Loucy (cell line): ENCODE measurements around the gene PTP4A1.

Experiments
- H2AFZ ChIP-seq: fragments of 200-600 bp; sonication (generic); 2 replicates; pipeline ENCODE4 v1.6.0; 2016; ENCODE audit warnings: antibody characterized with exemption, mild to moderate bottlenecking, low read length, moderate library complexity
- H3F3A ChIP-seq: fragments of 200-600 bp; 2 replicates; pipeline ENCODE4 v1.6.0; 2016; ENCODE audit warnings: antibody characterized with exemption, low read depth, mild to moderate bottlenecking
- H3K27me3 ChIP-seq: fragments of 200-600 bp; sonication (generic); 2 replicates; pipeline ENCODE4 v1.6.1; 2014; ENCODE audit warnings: low read length, mild to moderate bottlenecking; ENCODE audit not compliant: insufficient read depth, poor library complexity, severe bottlenecking
- H3K36me3 ChIP-seq: fragments of 200-600 bp; sonication (generic); 2 replicates; pipeline ENCODE4 v1.6.1; 2016; ENCODE audit warnings: low read length; ENCODE audit not compliant: insufficient read depth
- H3K4me1 ChIP-seq: fragments of 200-600 bp; sonication (generic); 2 replicates; pipeline ENCODE4 v1.5.1; 2014; ENCODE audit warnings: low read length, mild to moderate bottlenecking; ENCODE audit not compliant: insufficient read depth, poor library complexity, severe bottlenecking
- H3K4me2 ChIP-seq: fragments of 200-600 bp; sonication (generic); 2 replicates; pipeline ENCODE4 v1.6.0; 2014; ENCODE audit warnings: antibody characterized with exemption, low read length, low read depth, mild to moderate bottlenecking; ENCODE audit not compliant: poor library complexity, severe bottlenecking
- H3K4me3 ChIP-seq: fragments of 200-600 bp; sonication (generic); 2 replicates; pipeline ENCODE4 v1.5.1; 2014; ENCODE audit warnings: low read length, mild to moderate bottlenecking, mixed read lengths; ENCODE audit not compliant: poor library complexity, severe bottlenecking
- H3K79me2 ChIP-seq: fragments of 200-600 bp; sonication (generic); 2 replicates; pipeline ENCODE4 v1.6.1; 2014; ENCODE audit warnings: low read length; ENCODE audit not compliant: insufficient read depth
- H3K9ac ChIP-seq: fragments of 200-600 bp; sonication (generic); 2 replicates; pipeline ENCODE4 v1.6.0; 2014; ENCODE audit warnings: mild to moderate bottlenecking, low read depth, low read length, moderate library complexity; ENCODE audit not compliant: poor library complexity, severe bottlenecking
- H3K9me2 ChIP-seq: fragments of 200-600 bp; sonication (generic); replicated peaks from 2 replicates; pipeline ENCODE4 v1.6.1; 2016; ENCODE audit warnings: low read depth, low read length, mixed read lengths
- H3K9me3 ChIP-seq: fragments of 200-600 bp; sonication (generic); 2 replicates; pipeline ENCODE4 v1.6.1; 2014; ENCODE audit warnings: mild to moderate bottlenecking, antibody characterized with exemption, low read length, low read depth; ENCODE audit not compliant: insufficient read depth
- H4K20me1 ChIP-seq: fragments of 200-600 bp; sonication (generic); 2 replicates; pipeline ENCODE4 v1.6.0; 2014; ENCODE audit warnings: antibody characterized with exemption, low read length, mild to moderate bottlenecking; ENCODE audit not compliant: insufficient read depth, poor library complexity, severe bottlenecking
- CTCF ChIP-seq: fragments of 200-600 bp; sonication (generic); conservative IDR thresholded peaks from 2 replicates; pipeline ENCODE4 v1.5.1; 2014; ENCODE audit warnings: mild to moderate bottlenecking, antibody characterized with exemption, low read length
- EZH2phosphoT487 ChIP-seq: fragments of 200-600 bp; IDR thresholded peaks from 2 replicates; pipeline ENCODE4 v1.6.1; 2018; ENCODE audit warnings: antibody characterized with exemption, mild to moderate bottlenecking, moderate library complexity, borderline replicate concordance

The PTP4A1 gene

GRCh38 chr6:63537959-63538300, 34.4 kb upstream of the PTP4A1 start:
- TF ChIP-seq EZH2phosphoT487 (no peak), CTCF (no peak)
- Histone ChIP-seq H3K4me3 (no peak overlapping the region), H3K27me3 (no peaks in the 10 kb centered on the region), H3K4me2 (no peak overlapping the region), H4K20me1 (no peaks in the 10 kb centered on the region), H3F3A (no peaks in the 10 kb centered on the region), H3K9me3 (no peaks in the 10 kb centered on the region), H3K4me1 (no peaks in the 10 kb centered on the region), H3K9me2 (no peaks in the 10 kb centered on the region), H3K9ac (no peak overlapping the region), H2AFZ (no peak overlapping the region), H3K79me2 (no peaks in the 10 kb centered on the region), H3K36me3 (no peaks in the 10 kb centered on the region)

- H3K36me3 ChIP-seq = no peaks in the 10 kb centered on the region
- TF ChIP-seq EZH2phosphoT487 (no peak), CTCF (no peak)
- no peak overlapping the region for H2AFZ ChIP-seq
- no peaks in the 10 kb centered on the region for H3K4me1 ChIP-seq
- no peak overlapping the region for H3K4me2 ChIP-seq
- no peaks in the 10 kb centered on the region for H3K79me2 ChIP-seq
- H3K4me3 ChIP-seq = no peak overlapping the region
- H3K9me3 ChIP-seq = no peaks in the 10 kb centered on the region
- no peak overlapping the region for H3K9ac ChIP-seq
- no peaks in the 10 kb centered on the region for H4K20me1 ChIP-seq
- H3K27me3 ChIP-seq = no peaks in the 10 kb centered on the region
- H3K9me2 ChIP-seq = no peaks in the 10 kb centered on the region
- no peaks in the 10 kb centered on the region for H3F3A ChIP-seq
These were observed 33.7 kb upstream of the PTP4A1 start for GRCh38 chr6:63538550-63538949.

- H3K4me3 ChIP-seq = no peak overlapping the region
- no peaks in the 10 kb centered on the region for H3F3A ChIP-seq
- H3K79me2 ChIP-seq = no peaks in the 10 kb centered on the region
- no peak overlapping the region for H3K9ac ChIP-seq
- H4K20me1 ChIP-seq = no peaks in the 10 kb centered on the region
- no peaks in the 10 kb centered on the region for H3K27me3 ChIP-seq
- no peaks in the 10 kb centered on the region for H3K9me3 ChIP-seq
- no peaks in the 10 kb centered on the region for H3K9me2 ChIP-seq
- no peak overlapping the region for H3K4me2 ChIP-seq
- TF ChIP-seq CTCF (no peak), EZH2phosphoT487 (no peak)
- H2AFZ ChIP-seq = no peak overlapping the region
- no peaks in the 10 kb centered on the region for H3K36me3 ChIP-seq
- H3K4me1 ChIP-seq = no peaks in the 10 kb centered on the region
These were observed 29.3 kb upstream of the PTP4A1 start for GRCh38 chr6:63543001-63543400.
